ENCODE measurements around the gene NFE2L3.

The NFE2L3 gene

DNA sequence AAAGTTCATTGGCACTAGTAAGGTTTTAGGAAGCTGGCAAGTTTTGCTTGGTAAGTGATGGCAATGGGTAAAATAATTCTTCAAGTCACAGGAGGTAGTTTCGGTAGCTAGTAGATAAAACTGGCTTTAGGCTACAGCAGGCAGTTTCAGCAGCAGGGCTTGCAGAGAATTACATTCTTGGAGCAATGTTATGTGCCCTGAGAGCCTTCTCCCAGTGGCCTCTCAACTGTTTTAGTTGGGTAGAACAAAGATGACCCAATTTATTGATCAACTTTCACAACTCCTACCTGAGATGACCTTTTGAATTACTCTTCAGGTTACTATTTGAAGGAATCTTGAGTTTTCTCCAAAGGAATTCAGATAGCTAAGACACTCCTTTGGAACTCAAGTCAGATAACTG lies 16.4 kb upstream of the NFE2L3 start:
- H3K27me3 ChIP-seq (ENCODE audit: low read depth, low read length), result no peaks in the 10 kb centered on the region
- no peaks in the 10 kb centered on the region for H3K79me2 ChIP-seq (ENCODE audit: low read length)
- TF ChIP-seq, protein P1, sequence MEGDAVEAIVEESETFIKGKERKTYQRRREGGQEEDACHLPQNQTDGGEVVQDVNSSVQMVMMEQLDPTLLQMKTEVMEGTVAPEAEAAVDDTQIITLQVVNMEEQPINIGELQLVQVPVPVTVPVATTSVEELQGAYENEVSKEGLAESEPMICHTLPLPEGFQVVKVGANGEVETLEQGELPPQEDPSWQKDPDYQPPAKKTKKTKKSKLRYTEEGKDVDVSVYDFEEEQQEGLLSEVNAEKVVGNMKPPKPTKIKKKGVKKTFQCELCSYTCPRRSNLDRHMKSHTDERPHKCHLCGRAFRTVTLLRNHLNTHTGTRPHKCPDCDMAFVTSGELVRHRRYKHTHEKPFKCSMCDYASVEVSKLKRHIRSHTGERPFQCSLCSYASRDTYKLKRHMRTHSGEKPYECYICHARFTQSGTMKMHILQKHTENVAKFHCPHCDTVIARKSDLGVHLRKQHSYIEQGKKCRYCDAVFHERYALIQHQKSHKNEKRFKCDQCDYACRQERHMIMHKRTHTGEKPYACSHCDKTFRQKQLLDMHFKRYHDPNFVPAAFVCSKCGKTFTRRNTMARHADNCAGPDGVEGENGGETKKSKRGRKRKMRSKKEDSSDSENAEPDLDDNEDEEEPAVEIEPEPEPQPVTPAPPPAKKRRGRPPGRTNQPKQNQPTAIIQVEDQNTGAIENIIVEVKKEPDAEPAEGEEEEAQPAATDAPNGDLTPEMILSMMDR (IDR thresholded peaks at IDR 0.05; ENCODE audit: low read depth, low read length), result no peak
- TF ChIP-seq EZH2phosphoT487 (IDR thresholded peaks at IDR 0.05; ENCODE audit: low read depth), result no peak
- H3K9ac ChIP-seq (ENCODE audit: low read length), result no peak overlapping the region
- H3K4me3 ChIP-seq (ENCODE audit: low read length), result no peak overlapping the region
- H3K27ac ChIP-seq (ENCODE audit: low read length), result no peak overlapping the region
- H3K9me3 ChIP-seq (ENCODE audit: insufficient read depth, low read length), result no peaks in the 10 kb centered on the region
- H2AFZ ChIP-seq (ENCODE audit: low read depth, low read length), result no peak overlapping the region
- no peaks in the 10 kb centered on the region for H4K20me1 ChIP-seq (ENCODE audit: insufficient read depth, low read length)
- no peaks in the 10 kb centered on the region for H3K36me3 ChIP-seq (replicated peaks; ENCODE audit: low read depth, low read length)
- H3K4me1 ChIP-seq (ENCODE audit: low read length), result no peaks in the 10 kb centered on the region
- H3K4me2 ChIP-seq (ENCODE audit: low read length), result no peak overlapping the region

DNA sequence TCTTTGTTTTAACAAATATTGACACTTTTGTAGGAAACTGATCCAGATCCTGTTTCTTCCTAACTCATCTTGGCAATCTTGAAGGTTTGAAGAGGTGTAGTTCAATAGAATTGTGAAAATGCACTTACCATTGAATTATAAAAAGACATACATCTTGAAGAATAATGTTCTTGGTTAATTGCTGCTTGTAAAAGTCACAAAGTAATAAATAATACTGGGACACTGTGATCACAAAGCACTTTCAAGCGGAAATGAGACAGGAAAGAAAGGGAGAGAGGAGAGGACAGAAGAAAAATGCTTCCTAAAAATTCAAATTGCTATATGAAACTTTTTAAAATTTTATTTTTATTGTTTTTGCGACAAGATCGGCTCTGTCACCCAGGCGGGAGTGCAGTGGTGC lies 15.2 kb upstream of the NFE2L3 start:
- Histone ChIP-seq H3K36me3 (replicated peaks; ENCODE audit: low read depth, low read length) (no peaks in the 10 kb centered on the region), H3K79me2 (ENCODE audit: low read length) (no peaks in the 10 kb centered on the region), H3K4me3 (ENCODE audit: low read length) (no peak overlapping the region), H2AFZ (ENCODE audit: low read depth, low read length) (no peak overlapping the region), H3K9me3 (ENCODE audit: insufficient read depth, low read length) (no peaks in the 10 kb centered on the region), H3K4me2 (ENCODE audit: low read length) (no peak overlapping the region), H3K4me1 (ENCODE audit: low read length) (no peaks in the 10 kb centered on the region), H4K20me1 (ENCODE audit: insufficient read depth, low read length) (no peaks in the 10 kb centered on the region), H3K9ac (ENCODE audit: low read length) (no peak overlapping the region), H3K27ac (ENCODE audit: low read length) (no peak overlapping the region), H3K27me3 (ENCODE audit: low read depth, low read length) (no peaks in the 10 kb centered on the region)
- TF ChIP-seq, protein P1 (IDR thresholded peaks at IDR 0.05; ENCODE audit: low read depth, low read length), result no peak
- TF ChIP-seq EZH2phosphoT487 (IDR thresholded peaks at IDR 0.05; ENCODE audit: low read depth), result no peak

DNA sequence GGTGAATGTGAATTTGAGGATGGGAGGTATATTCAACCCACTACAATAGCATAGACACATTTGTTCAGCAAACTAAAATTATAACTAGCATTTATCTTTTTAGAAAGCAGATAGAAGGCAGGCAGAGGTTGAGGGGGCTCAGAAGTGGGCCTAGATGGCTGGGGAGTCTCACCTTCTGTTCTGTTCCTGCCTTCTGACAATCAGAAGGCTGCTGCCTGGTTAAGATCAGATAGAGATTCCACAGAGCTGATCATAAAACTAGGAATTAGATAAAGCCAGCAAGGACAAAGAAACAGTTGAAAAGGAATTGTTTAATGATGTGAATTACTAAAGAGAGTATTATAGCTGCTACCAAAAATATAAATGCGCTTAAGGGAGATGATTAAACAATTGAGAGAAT lies 11.6 kb upstream of the NFE2L3 start:
- Histone ChIP-seq H3K36me3 (replicated peaks; ENCODE audit: low read depth, low read length) (no peaks in the 10 kb centered on the region), H3K9ac (ENCODE audit: low read length) (no peak overlapping the region), H3K27me3 (ENCODE audit: low read depth, low read length) (no peaks in the 10 kb centered on the region), H3K4me3 (ENCODE audit: low read length) (no peak overlapping the region), H3K9me3 (ENCODE audit: insufficient read depth, low read length) (no peaks in the 10 kb centered on the region), H3K27ac (ENCODE audit: low read length) (no peak overlapping the region), H3K4me2 (ENCODE audit: low read length) (no peak overlapping the region), H3K79me2 (ENCODE audit: low read length) (no peaks in the 10 kb centered on the region), H3K4me1 (ENCODE audit: low read length) (no peaks in the 10 kb centered on the region), H2AFZ (ENCODE audit: low read depth, low read length) (no peak overlapping the region), H4K20me1 (ENCODE audit: insufficient read depth, low read length) (no peaks in the 10 kb centered on the region)
- TF ChIP-seq EZH2phosphoT487 (IDR thresholded peaks at IDR 0.05; ENCODE audit: low read depth), result no peak
- TF ChIP-seq, protein P1 (IDR thresholded peaks at IDR 0.05; ENCODE audit: low read depth, low read length), result no peak

DNA sequence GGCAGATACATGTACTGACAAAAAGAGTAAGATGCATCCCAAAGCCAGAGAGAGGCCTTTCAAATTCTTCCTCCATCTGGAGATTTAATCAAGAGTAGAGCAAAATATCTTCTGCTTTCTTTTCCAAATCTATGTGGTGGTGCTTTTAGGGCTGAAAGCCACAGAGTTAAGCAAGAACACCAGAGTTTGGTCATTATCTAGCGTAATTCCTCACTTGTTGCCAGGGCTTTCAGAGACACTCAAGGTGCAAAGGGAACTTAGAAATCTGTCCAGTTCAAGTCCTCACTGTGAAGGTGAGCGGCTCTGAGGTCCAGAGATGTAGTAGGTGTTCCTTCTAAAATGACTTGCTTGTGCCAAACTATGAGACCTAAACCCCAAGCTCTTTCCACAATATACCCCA lies 10.9 kb upstream of the NFE2L3 start:
- no peak overlapping the region for H3K4me2 ChIP-seq (ENCODE audit: low read length)

More for the DNA sequence above, 10.9 kb upstream of the NFE2L3 start:
- Histone ChIP-seq H3K27me3 (ENCODE audit: low read depth, low read length) (no peaks in the 10 kb centered on the region), H3K79me2 (ENCODE audit: low read length) (no peaks in the 10 kb centered on the region), H3K4me1 (ENCODE audit: low read length) (no peaks in the 10 kb centered on the region), H3K9me3 (ENCODE audit: insufficient read depth, low read length) (no peaks in the 10 kb centered on the region), H3K9ac (ENCODE audit: low read length) (no peak overlapping the region), H3K27ac (ENCODE audit: low read length) (no peak overlapping the region), H4K20me1 (ENCODE audit: insufficient read depth, low read length) (no peaks in the 10 kb centered on the region), H3K4me3 (ENCODE audit: low read length) (no peak overlapping the region), H2AFZ (ENCODE audit: low read depth, low read length) (no peak overlapping the region), H3K36me3 (replicated peaks; ENCODE audit: low read depth, low read length) (no peaks in the 10 kb centered on the region)
- TF ChIP-seq, protein P1 (IDR thresholded peaks at IDR 0.05; ENCODE audit: low read depth, low read length), result no peak
- TF ChIP-seq EZH2phosphoT487 (IDR thresholded peaks at IDR 0.05; ENCODE audit: low read depth), result no peak

Measured in OCI-LY3 (cell line).